ENCODE results near the gene TUBG2. TPM values are rescaled to one million over a fixed set of nuclear protein-coding genes. Genes with fewer than 3 reads are reported as not detected.

TUBG2 gene
- total RNA-seq, 6 experiments from 2014 or later = 15.2 to 17.3 (median 16.9) TPM

DNA sequence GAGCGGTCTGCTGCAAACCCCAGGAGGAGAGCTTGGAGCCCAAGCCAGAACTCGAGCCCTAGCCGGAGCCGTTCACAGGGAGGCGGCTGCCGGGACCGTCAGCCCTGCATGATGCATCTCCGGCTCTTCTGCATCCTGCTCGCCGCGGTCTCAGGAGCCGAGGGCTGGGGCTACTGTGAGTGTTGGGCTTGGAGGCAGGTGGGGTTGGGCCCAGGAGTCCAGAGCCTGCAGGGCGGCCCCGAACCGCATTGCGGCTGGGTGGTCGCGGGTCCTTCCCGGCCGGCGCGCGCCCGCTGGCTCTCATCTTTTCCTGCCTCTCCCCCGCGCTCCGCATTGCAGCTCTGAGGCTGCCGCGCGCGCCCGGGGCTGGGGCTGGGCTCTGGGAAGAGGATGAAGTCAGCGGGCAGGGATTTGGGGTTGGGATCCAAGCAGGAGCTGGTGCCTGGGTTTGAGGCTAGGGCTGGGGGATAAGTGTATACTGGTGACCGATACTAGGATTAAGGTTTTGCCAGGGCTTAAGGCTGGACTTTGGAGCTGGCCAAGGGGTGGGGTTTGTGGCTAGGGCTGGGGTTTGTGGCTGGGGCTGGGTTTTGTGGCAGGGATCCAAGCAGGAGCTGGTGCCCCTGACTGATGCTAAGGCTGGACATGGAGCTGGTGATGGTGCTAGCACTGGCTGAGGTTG, 23.8 kb downstream of the TUBG2 start:
- Mint-ChIP-seq H3K4me3 (peak overlapping the region; percentile 94), H3K27ac (peak overlapping the region; percentile 94), H3K27me3 (ENCODE audit: insufficient read depth) (peaks cover 8% of the 10 kb centered on the region), H3K4me1 (ENCODE audit: low read depth) (peaks cover 45% of the 10 kb centered on the region), H3K36me3 (ENCODE audit: low read depth) (peaks cover 22% of the 10 kb centered on the region), H3K9me3 (no peaks in the 10 kb centered on the region)
- peak; percentile 53 for DNase-seq
- TF ChIP-seq, protein P1, sequence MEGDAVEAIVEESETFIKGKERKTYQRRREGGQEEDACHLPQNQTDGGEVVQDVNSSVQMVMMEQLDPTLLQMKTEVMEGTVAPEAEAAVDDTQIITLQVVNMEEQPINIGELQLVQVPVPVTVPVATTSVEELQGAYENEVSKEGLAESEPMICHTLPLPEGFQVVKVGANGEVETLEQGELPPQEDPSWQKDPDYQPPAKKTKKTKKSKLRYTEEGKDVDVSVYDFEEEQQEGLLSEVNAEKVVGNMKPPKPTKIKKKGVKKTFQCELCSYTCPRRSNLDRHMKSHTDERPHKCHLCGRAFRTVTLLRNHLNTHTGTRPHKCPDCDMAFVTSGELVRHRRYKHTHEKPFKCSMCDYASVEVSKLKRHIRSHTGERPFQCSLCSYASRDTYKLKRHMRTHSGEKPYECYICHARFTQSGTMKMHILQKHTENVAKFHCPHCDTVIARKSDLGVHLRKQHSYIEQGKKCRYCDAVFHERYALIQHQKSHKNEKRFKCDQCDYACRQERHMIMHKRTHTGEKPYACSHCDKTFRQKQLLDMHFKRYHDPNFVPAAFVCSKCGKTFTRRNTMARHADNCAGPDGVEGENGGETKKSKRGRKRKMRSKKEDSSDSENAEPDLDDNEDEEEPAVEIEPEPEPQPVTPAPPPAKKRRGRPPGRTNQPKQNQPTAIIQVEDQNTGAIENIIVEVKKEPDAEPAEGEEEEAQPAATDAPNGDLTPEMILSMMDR (IDR thresholded peaks at IDR 0.05) = no peak

DNA sequence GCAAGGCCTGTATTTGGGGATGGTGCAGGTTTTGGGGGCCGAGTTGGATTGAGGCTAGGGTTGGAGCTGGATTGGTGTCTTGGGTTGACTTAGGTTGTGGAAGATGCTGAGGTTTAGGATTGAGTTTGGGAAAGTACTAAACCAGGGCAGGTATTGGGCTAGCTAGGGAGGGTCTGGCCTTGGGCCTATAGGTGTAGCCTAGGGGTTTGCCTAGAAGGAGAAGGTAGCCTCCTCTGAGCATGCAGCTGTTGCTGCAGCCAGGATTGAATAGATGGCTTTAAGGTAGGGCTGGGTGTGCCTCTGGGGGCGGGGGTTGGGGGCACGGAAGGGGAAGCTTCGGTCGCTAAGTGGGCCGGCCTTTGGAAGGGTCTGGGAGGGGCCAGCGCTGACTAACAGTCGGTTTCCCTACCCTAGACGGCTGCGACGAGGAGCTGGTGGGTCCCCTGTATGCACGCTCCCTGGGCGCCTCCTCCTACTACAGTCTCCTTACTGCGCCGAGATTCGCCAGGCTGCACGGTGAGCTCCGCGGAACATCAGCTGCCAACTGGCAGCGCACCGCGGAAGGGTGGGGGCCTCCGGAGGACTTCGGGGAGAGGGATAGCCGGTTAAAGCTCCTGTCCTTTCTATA, 24.4 kb downstream of the TUBG2 start:
- Mint-ChIP-seq H3K36me3 (ENCODE audit: low read depth) (peaks cover 22% of the 10 kb centered on the region), H3K27ac (peak overlapping the region; percentile 94), H3K9me3 (no peaks in the 10 kb centered on the region), H3K4me1 (ENCODE audit: low read depth) (peaks cover 39% of the 10 kb centered on the region), H3K27me3 (ENCODE audit: insufficient read depth) (peaks cover 8% of the 10 kb centered on the region), H3K4me3 (peak overlapping the region; percentile 94)
- TF ChIP-seq, protein P1 (IDR thresholded peaks at IDR 0.05) = no peak
- DNase-seq = no peak

DNA sequence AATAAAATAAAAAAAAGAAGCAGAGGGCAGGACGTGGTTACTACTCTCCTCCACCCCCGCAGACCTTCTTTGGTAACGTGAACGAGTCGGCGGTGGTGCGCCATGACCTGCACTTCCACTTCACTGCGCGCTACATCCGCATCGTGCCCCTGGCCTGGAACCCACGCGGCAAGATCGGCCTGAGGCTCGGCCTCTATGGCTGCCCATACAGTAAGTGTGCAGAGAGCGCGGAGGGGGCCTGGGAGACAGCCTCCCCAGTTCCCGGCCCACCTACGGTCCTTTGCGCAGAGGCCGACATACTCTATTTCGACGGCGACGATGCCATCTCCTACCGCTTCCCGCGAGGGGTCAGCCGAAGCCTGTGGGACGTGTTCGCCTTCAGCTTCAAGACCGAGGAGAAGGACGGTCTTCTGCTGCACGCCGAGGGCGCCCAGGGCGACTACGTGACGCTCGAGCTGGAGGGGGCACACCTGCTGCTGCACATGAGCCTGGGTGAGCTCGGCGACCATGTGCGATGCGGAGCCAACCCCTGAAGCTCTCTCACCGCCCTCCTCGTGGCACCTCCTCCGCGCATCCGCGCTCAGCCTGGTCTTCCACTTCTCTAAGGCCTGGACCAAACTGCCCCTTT, 26.0 kb downstream of the TUBG2 start:
- H3K27me3 Mint-ChIP-seq (ENCODE audit: insufficient read depth) = peaks cover 8% of the 10 kb centered on the region
- H3K4me3 Mint-ChIP-seq = no peak overlapping the region
- no peak for DNase-seq
- H3K27ac Mint-ChIP-seq = no peak overlapping the region
- TF ChIP-seq, protein P1 (IDR thresholded peaks at IDR 0.05) = no peak
- peaks cover 28% of the 10 kb centered on the region for H3K4me1 Mint-ChIP-seq (ENCODE audit: low read depth)
- peaks cover 22% of the 10 kb centered on the region for H3K36me3 Mint-ChIP-seq (ENCODE audit: low read depth)
- H3K9me3 Mint-ChIP-seq = no peaks in the 10 kb centered on the region

DNA sequence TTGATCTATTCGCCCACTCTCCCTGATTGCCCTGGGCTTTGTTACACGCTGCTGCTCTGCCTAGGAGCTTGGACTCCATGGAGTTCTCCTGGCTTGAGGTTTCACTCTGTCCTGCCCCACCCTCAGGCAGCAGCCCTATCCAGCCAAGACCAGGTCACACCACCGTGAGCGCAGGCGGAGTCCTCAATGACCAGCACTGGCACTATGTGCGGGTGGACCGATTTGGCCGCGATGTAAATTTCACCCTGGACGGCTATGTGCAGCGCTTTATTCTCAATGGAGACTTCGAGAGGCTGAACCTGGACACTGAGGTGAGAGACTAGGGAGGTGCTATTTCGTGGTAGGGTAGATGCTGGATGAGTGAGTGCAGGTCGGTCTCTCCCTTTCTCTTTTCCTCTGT, 26.7 kb downstream of the TUBG2 start:
- DNase-seq = no peak
- peaks cover 22% of the 10 kb centered on the region for H3K36me3 Mint-ChIP-seq (ENCODE audit: low read depth)
- H3K27me3 Mint-ChIP-seq (ENCODE audit: insufficient read depth) = peaks cover 5% of the 10 kb centered on the region
- H3K27ac Mint-ChIP-seq = no peak overlapping the region
- TF ChIP-seq, protein P1 (IDR thresholded peaks at IDR 0.05) = no peak
- H3K4me3 Mint-ChIP-seq = no peak overlapping the region
- no peaks in the 10 kb centered on the region for H3K9me3 Mint-ChIP-seq
- peaks cover 22% of the 10 kb centered on the region for H3K4me1 Mint-ChIP-seq (ENCODE audit: low read depth)

DNA sequence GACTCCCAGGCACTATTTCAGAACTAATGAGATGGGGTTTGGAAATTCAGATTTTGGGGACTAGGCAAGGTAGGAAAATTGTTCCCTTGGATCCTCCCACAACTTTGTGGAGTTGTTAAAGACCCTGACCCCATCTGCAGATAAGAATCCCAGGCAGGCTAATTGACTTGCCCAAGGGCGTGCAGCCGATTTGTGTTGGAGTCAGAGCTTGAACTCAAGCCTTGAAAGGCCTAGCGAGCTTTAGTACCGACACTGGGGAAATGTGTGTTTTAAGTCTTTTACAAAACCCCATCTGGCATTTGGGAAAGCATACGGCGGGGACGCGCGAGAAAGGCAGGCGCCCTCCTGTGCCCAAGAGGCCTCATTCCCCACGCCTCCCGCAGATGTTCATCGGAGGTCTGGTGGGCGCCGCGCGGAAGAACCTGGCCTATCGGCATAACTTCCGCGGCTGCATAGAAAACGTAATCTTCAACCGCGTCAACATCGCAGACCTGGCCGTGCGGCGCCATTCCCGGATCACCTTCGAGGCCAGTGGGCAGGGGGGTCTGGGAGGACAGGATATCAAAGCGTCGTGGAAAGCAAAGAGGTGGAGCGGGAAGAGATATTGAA, 27.5 kb downstream of the TUBG2 start:
- TF ChIP-seq, protein P1 (IDR thresholded peaks at IDR 0.05) = no peak
- peaks cover 3% of the 10 kb centered on the region for H3K27me3 Mint-ChIP-seq (ENCODE audit: insufficient read depth)
- H3K9me3 Mint-ChIP-seq = no peaks in the 10 kb centered on the region
- no peak overlapping the region for H3K4me3 Mint-ChIP-seq
- DNase-seq = no peak
- H3K36me3 Mint-ChIP-seq (ENCODE audit: low read depth) = peaks cover 22% of the 10 kb centered on the region
- H3K4me1 Mint-ChIP-seq (ENCODE audit: low read depth) = peaks cover 15% of the 10 kb centered on the region
- H3K27ac Mint-ChIP-seq = no peak overlapping the region
